Astrocyte (in vitro differentiated cells and primary cell): Measurements from ENCODE around the gene CIB4. TPM values are rescaled to one million over a fixed set of nuclear protein-coding genes. Genes with fewer than 3 reads are reported as not detected.

Experiments used
- DNase-seq: peaks from one replicate; pipeline ENCODE4 v3.0.0-alpha.2; 2010; ENCODE audit warnings: low read depth
- FAIRE-seq: peaks from 2 replicates; lab custom pipeline; 2011; peaks lifted over from hg19 to GRCh38; lab: Jason Lieb, UNC
- H2AFZ ChIP-seq: 2 replicates; pipeline ENCODE4 v1.6.0; 2012; ENCODE audit warnings: low read depth, low read length, inconsistent platforms
- H3K27ac ChIP-seq: 2 replicates; pipeline ENCODE4 v1.5.1; 2011; ENCODE audit warnings: low read depth, low read length, inconsistent platforms
- H3K27me3 ChIP-seq: 2 replicates; pipeline ENCODE4 v1.6.0; 2011; ENCODE audit warnings: low read length, inconsistent platforms; ENCODE audit not compliant: insufficient read depth
- H3K36me3 ChIP-seq: 2 replicates; pipeline ENCODE4 v1.5.1; 2011; ENCODE audit warnings: low read length, inconsistent platforms; ENCODE audit not compliant: insufficient read depth
- H3K4me1 ChIP-seq: 2 replicates; pipeline ENCODE4 v1.5.1; 2011; ENCODE audit warnings: low read length, inconsistent platforms; ENCODE audit not compliant: insufficient read depth
- H3K4me2 ChIP-seq: 2 replicates; pipeline ENCODE4 v1.6.0; 2012; ENCODE audit warnings: low read length, inconsistent platforms
- H3K4me3 ChIP-seq: 2 replicates; pipeline ENCODE4 v1.5.1; 2011; ENCODE audit warnings: low read depth, mild to moderate bottlenecking, low read length, inconsistent platforms; ENCODE audit not compliant: insufficient read depth
- H3K79me2 ChIP-seq: 2 replicates; pipeline ENCODE4 v1.6.0; 2012; ENCODE audit warnings: mild to moderate bottlenecking, low read length, inconsistent platforms; ENCODE audit not compliant: insufficient read depth
- H3K9ac ChIP-seq: 2 replicates; pipeline ENCODE4 v1.6.0; 2012; ENCODE audit warnings: mild to moderate bottlenecking, low read length, inconsistent platforms
- H3K9me3 ChIP-seq: 2 replicates; pipeline ENCODE4 v1.5.1; 2012; ENCODE audit warnings: low read depth, mild to moderate bottlenecking, low read length, inconsistent platforms; ENCODE audit not compliant: insufficient read depth
- H4K20me1 ChIP-seq: 2 replicates; pipeline ENCODE4 v1.6.0; 2012; ENCODE audit warnings: low read length, inconsistent platforms; ENCODE audit not compliant: insufficient read depth
- H3K27ac Mint-ChIP-seq: one replicate; pipeline ENCODE4 v1.8.0; 2021; ENCODE audit warnings: mild to moderate bottlenecking, mixed read lengths; ENCODE audit not compliant: unreplicated experiment
- H3K27me3 Mint-ChIP-seq: one replicate; pipeline ENCODE4 v1.8.0; 2021; ENCODE audit warnings: low read depth, mixed read lengths; ENCODE audit not compliant: unreplicated experiment
- H3K36me3 Mint-ChIP-seq: one replicate; pipeline ENCODE4 v1.8.0; 2021; ENCODE audit warnings: low read depth, mixed read lengths; ENCODE audit not compliant: unreplicated experiment
- H3K4me1 Mint-ChIP-seq: one replicate; pipeline ENCODE4 v1.8.0; 2021; ENCODE audit warnings: low read depth, mixed read lengths; ENCODE audit not compliant: unreplicated experiment
- H3K4me3 Mint-ChIP-seq: one replicate; pipeline ENCODE4 v1.8.0; 2021; ENCODE audit warnings: mild to moderate bottlenecking, moderate library complexity, mixed read lengths; ENCODE audit not compliant: unreplicated experiment
- H3K9me3 Mint-ChIP-seq: one replicate; pipeline ENCODE4 v1.8.0; 2021; ENCODE audit warnings: mild to moderate bottlenecking, mixed read lengths; ENCODE audit not compliant: unreplicated experiment
- CTCF ChIP-seq: IDR thresholded peaks from 2 replicates; pipeline ENCODE4 v1.5.1; 2011; ENCODE audit warnings: low read depth, mild to moderate bottlenecking, inconsistent platforms, low read length, moderate library complexity; ENCODE audit not compliant: insufficient read depth
- EZH2 ChIP-seq: IDR thresholded peaks from 2 replicates; pipeline ENCODE4 v1.6.1; 2012; ENCODE audit warnings: mild to moderate bottlenecking, low read length, inconsistent platforms; ENCODE audit not compliant: insufficient read depth
- total RNA-seq: library from RNA; stranded (reverse); gene quantifications from 2 replicates; pipeline ENCODE4 v1.2.1, GENCODE V29; 2021

Gene CIB4
- total RNA-seq, 1 donor from 2014 or later = not detected

GRCh38 chr2:26678035-26678434 is 36.9 kb upstream of the CIB4 start:
- no peak for DNase-seq
- no peak overlapping the region for H3K27ac ChIP-seq
- H3K4me1 ChIP-seq = no peaks in the 10 kb centered on the region
- Mint-ChIP-seq H3K4me1 (no peaks in the 10 kb centered on the region), H3K36me3 (peaks cover 4% of the 10 kb centered on the region), H3K4me3 (no peak overlapping the region), H3K27me3 (peaks cover 60% of the 10 kb centered on the region), H3K9me3 (peaks cover 10% of the 10 kb centered on the region), H3K27ac (no peak overlapping the region)
- H2AFZ ChIP-seq = no peak overlapping the region
- H3K79me2 ChIP-seq = no peaks in the 10 kb centered on the region
- no peak overlapping the region for H3K4me3 ChIP-seq
- no peaks in the 10 kb centered on the region for H4K20me1 ChIP-seq
- H3K27me3 ChIP-seq = peaks cover 14% of the 10 kb centered on the region
- no peak overlapping the region for H3K4me2 ChIP-seq
- no peak for FAIRE-seq
- H3K36me3 ChIP-seq = no peaks in the 10 kb centered on the region
- H3K9ac ChIP-seq = no peak overlapping the region
- TF ChIP-seq EZH2 (no peak), CTCF (no peak)
- H3K9me3 ChIP-seq = peaks cover 4% of the 10 kb centered on the region

DNA sequence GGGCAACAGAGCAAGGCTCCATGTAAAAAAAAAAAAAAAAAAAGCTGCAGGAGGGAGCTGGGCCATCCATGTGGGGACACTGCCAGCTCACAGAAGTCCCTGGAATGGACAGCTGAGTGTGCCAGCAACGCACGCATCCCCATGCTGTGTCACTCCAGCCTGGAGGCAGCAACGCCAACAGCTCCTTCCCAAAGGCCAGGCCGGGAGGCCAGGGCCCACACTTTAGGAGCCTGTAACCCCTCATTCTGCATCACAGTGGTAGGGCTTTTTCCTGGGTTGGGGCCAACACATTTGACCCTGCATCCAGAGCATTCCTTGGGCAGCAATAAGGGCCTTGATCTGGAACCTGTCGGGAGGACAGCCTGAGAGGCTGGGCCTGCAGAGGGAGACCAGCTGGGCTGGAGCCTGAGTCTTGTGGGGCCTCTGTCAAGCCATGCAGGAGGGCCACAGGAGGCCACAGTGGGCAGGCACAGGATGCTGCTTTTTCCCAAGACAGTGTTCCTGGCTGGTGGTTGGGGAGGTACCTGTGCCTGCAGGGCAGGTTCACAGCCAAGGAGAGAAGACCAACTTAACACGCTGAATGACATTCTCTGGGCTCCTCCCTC is 34.6 kb upstream of the CIB4 start:
- peaks cover 26% of the 10 kb centered on the region for H3K27me3 ChIP-seq
- TF ChIP-seq EZH2 (no peak), CTCF (no peak)
- no peak overlapping the region for H3K4me3 Mint-ChIP-seq
- H3K4me2 ChIP-seq = no peak overlapping the region
- H2AFZ ChIP-seq = no peak overlapping the region
- peaks cover 71% of the 10 kb centered on the region for H3K27me3 Mint-ChIP-seq
- no peaks in the 10 kb centered on the region for H4K20me1 ChIP-seq
- H3K27ac ChIP-seq = no peak overlapping the region
- H3K79me2 ChIP-seq = no peaks in the 10 kb centered on the region
- H3K9me3 Mint-ChIP-seq = peaks cover 10% of the 10 kb centered on the region
- H3K9me3 ChIP-seq = peaks cover 4% of the 10 kb centered on the region
- H3K9ac ChIP-seq = no peak overlapping the region
- H3K4me3 ChIP-seq = no peak overlapping the region
- H3K4me1 Mint-ChIP-seq = no peaks in the 10 kb centered on the region
- no peak for DNase-seq
- no peaks in the 10 kb centered on the region for H3K36me3 ChIP-seq
- no peaks in the 10 kb centered on the region for H3K4me1 ChIP-seq
- no peak overlapping the region for H3K27ac Mint-ChIP-seq
- H3K36me3 Mint-ChIP-seq = peaks cover 1% of the 10 kb centered on the region
- FAIRE-seq = no peak

GRCh38 chr2:26674771-26675170 is 33.6 kb upstream of the CIB4 start:
- H3K79me2 ChIP-seq = no peaks in the 10 kb centered on the region
- Mint-ChIP-seq H3K4me3 (no peak overlapping the region), H3K9me3 (peaks cover 10% of the 10 kb centered on the region), H3K4me1 (peaks cover 3% of the 10 kb centered on the region), H3K27ac (no peak overlapping the region), H3K27me3 (peaks cover 65% of the 10 kb centered on the region), H3K36me3 (peaks cover 1% of the 10 kb centered on the region)
- H3K36me3 ChIP-seq = no peaks in the 10 kb centered on the region
- no peak overlapping the region for H3K27ac ChIP-seq
- peaks cover 4% of the 10 kb centered on the region for H3K9me3 ChIP-seq
- H3K4me2 ChIP-seq = no peak overlapping the region
- H3K4me1 ChIP-seq = peaks cover 8% of the 10 kb centered on the region
- H3K9ac ChIP-seq = no peak overlapping the region
- FAIRE-seq = no peak
- no peak for DNase-seq
- no peak overlapping the region for H2AFZ ChIP-seq
- peaks cover 26% of the 10 kb centered on the region for H3K27me3 ChIP-seq
- H3K4me3 ChIP-seq = no peak overlapping the region
- no peak for TF ChIP-seq CTCF
- TF ChIP-seq EZH2 = no peak
- H4K20me1 ChIP-seq = no peaks in the 10 kb centered on the region
